ENCODE measurements around the gene NDUFS5. TPM values are rescaled to one million over a fixed set of nuclear protein-coding genes. Genes with fewer than 3 reads are reported as not detected.

The NDUFS5 gene
- total RNA-seq, 1 donor from 2014 or later: 337 TPM

Other genes starting within 250 kb of the NDUFS5 start
- 18.8 TPM for gene RRAGC, start 166.6 kb upstream of the NDUFS5 start, total RNA-seq
- 1.6 TPM for gene MYCBP, start 153.0 kb upstream of the NDUFS5 start, total RNA-seq
- not detected for gene GJA9, start 144.8 kb upstream of the NDUFS5 start, total RNA-seq
- gene RHBDL2, start 84.5 kb upstream of the NDUFS5 start, total RNA-seq: 0.41 TPM
- 55.0 TPM for gene AKIRIN1, start 35.1 kb upstream of the NDUFS5 start, total RNA-seq
- gene MACF1, start 178.3 kb downstream of the NDUFS5 start, total RNA-seq: 306 TPM